Ammon's horn (tissue), 1 donor: ENCODE data around the gene BAIAP3.
A peak's percentile ranks its signal among the peaks of the same experiment; 100 is the strongest.
"Not testable (repeated sequence)": the region's sequence is repeated elsewhere in the genome, so short reads cannot be mapped to it uniquely, and the experiment has no call there.

Experiments
- DNase-seq: peaks from one replicate; pipeline ENCODE4 v3.0.0-alpha.2; 2016; ENCODE audit warnings: low spot score

Gene BAIAP3, protein sequence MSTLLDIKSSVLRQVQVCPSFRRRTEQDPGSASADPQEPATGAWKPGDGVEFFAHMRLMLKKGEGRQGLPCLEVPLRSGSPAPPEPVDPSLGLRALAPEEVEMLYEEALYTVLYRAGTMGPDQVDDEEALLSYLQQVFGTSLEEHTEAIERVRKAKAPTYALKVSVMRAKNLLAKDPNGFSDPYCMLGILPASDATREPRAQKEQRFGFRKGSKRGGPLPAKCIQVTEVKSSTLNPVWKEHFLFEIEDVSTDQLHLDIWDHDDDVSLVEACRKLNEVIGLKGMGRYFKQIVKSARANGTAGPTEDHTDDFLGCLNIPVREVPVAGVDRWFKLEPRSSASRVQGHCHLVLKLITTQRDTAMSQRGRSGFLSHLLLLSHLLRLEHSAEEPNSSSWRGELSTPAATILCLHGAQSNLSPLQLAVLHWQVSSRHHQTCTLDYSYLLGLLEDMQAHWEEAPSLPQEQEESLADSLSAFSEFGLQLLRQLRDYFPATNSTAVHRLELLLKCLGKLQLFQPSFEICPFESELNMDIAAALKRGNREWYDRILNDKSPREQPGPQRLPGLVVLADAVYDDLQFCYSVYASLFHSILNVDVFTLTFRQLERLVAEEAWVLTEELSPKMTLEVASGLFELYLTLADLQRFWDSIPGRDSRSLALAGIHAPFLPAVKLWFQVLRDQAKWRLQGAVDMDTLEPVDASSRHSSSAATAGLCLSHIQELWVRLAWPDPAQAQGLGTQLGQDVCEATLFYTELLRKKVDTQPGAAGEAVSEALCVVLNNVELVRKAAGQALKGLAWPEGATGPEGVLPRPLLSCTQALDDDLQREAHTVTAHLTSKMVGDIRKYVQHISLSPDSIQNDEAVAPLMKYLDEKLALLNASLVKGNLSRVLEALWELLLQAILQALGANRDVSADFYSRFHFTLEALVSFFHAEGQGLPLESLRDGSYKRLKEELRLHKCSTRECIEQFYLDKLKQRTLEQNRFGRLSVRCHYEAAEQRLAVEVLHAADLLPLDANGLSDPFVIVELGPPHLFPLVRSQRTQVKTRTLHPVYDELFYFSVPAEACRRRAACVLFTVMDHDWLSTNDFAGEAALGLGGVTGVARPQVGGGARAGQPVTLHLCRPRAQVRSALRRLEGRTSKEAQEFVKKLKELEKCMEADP

DNA sequence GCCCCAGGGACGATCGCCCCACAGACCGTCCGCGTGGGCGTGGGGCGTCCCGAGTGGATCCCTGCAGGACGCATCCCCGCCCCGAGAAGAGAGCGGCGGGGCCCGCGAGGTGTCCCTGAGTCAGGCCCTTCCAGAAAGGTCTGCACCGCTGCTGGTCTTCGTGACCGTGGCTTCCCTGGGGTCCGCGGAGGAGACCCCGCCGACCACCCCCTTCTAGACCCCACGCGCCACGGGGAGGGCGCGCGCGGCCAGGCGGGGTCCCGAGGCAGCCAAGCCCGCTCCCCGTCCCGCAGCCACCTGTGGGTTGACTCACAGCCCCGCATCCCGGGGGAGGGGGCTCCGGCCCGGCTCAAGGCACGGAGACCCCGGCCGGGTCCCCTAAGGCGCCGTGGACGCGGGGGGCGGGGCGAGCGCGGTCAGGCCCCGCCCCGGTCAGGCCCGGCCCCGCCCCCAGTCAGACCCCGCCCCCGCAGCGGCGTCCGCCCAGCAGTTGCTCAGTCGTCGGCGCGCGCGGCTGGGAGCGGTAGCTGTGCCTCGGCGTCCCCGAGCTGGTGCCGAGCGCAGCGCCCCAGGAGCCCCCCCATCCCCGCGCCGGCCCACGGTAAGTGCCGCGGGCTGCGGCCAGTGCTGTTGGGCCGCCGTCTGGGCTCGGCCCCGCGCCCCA, at the start of gene BAIAP3:
Gene BAIAP3, plus strand, starts transcription at position 497 of the 664 bp plus-strand sequence. CDS start 4,905 bp downstream, outside the sequence.
- peak; percentile 24 for DNase-seq

DNA sequence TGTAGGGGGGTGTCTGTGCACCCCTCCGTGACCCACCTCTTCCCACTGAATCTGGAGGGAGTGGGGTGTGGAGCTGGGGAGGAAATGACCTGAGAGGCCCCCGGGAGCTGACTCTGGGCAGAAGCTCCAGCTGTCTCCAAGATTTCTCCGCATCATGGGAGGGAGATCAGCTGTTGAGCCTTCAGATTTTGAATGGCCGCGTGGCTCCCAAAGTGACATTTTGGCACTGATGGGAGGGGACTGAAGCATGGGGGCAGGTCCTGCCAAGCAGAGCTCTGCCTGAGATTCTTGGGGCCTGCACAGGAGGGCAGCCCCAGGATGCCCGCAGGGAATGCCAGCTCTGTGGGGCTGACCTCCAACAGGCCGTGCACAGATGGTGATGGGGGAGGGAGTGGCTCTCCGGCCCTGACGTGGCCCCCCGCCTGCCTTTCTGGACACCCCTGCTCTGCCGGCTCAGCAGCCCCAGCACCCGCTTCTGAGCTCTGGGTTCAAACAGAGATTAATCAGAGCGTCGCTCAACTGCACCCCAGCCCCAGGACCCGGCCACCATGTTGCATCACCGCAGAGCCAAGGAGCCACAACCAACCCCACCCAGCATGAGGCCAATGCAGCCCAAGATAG, 49.3 kb upstream of the BAIAP3 start:
- DNase-seq, result no peak

DNA sequence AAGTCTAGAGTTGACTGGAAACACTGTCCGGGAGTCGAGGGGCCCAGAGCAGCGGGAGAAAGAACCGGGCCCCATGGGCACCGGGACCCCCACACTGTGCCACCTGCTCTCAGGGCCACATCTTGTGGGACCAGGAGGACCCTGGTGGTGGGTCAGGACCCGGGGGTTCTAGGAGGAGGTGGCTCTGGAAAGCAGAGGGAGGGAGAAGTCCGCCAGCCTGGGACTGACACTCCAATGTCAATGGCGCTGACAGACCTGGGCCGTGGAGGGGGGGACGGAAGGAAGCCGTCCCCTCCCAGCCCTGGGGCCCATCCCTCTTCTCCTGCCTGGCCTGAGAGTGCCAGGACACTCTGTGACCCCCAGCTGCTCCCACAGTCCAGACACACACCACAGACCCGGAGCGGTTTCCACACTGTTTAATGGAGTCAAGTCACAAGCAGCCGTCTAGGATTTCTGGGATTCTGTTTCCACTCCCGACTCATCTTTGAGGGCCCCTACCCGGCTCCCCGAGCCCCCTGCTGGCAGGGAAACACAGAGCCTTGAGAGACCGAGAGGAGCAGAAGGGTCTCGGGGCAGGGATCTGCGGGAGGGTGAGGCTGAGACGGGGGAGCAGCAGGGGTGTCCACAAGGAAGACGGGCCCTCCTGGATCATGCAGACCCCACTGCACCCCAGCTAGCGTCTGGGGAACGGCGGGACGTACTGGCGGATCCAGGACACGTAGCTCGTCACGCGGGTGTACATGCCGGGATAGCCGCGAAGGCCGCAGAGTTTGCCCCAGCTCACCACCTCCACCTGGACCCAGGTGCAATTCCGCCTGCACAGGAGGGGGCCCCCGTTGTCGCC, 47.6 kb upstream of the BAIAP3 start:
- no peak for DNase-seq

DNA sequence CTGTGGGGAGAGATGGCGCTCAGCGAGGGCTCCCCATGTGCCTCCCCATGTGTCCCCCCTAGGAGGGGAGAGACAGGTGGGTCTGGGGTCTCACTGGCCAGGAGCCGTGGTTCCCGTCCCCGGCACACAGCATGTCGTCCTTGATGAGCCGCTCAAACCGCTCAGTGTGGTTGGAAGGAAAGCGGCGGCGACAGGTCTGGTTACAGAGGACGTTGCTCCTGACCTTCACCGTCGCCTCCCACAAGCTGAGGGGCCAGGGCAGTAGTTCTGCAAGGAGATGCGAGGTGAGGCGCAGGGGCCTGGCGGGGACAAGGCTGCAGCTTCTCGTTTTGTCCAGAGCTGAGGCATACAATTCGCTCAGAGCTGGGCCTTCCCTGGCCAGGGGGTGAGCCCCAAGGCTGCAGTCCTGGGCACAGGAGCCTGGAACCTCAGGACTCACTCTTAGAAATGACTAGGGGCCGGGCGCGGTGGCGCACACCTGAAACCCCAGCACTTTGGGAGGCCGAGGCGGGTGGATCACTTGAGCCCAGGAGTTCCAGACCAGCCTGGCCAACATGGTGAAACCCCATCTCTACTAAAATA, 46.8 kb upstream of the BAIAP3 start:
- no peak for DNase-seq

DNA sequence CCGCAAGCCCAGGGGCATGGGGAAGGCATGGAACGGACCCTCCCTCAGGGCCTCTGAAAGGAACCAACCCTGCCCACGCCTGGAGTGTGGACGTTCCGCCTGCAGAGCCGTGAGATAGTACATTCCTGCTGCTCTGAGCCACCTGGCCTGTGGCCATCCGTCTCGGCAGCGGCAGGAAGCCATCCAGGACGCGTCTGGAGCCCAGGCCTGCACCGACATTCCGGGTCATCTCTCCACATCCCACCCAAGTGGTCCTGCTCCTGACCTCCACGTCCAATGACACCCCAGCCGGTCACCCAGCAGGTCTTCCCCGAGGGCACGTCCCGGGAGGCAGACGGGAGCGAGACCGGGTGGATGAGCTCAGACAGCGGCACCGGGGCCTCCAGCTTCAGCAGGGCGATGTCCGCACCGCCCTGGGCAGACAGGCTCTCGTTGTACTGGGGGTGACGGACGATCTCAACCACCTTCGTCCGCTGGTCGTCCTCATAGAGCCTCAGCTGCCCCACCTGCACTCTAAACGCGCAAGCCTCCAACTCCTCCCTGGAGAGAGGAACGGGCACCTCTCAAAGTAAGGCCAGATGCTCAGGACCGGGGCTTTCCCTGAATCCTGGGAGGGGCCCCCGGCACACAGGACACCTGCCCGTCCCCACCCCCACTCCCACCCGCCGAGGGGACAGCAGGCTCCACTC, 45.3 kb upstream of the BAIAP3 start:
- no peak for DNase-seq

DNA sequence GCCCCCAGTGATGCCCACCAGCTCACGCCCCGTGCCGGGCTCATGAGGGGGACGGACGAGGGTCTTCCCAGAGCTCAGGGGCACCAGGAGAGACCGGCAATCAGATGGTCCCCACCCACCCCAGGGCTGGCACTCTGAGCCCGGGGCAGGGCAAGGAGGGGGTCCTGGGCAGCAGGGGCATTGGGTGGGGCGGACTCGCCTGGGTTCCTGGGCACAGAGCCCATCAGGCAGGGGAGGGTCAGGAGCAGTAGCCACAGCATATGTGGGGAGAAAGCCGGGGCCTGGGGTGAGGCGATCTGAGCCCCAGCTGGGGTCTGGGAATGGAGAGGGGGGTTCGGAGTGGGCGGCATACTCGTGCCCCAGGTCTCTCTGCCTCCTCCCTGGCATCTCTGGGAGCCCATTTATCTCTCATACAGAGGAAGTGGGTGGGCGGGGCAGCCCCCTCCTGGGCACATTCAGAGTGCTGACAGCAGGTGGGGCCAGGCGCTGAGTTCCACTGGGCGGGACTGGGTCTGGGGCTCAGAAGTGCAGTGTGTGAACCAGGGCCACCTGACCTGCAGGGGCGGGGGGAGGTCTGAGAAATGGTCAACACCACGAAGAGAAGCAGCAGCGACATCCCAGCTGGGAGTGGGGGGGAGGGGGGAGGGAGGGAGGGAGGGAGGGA, 44.5 kb upstream of the BAIAP3 start:
- DNase-seq, result no peak

DNA sequence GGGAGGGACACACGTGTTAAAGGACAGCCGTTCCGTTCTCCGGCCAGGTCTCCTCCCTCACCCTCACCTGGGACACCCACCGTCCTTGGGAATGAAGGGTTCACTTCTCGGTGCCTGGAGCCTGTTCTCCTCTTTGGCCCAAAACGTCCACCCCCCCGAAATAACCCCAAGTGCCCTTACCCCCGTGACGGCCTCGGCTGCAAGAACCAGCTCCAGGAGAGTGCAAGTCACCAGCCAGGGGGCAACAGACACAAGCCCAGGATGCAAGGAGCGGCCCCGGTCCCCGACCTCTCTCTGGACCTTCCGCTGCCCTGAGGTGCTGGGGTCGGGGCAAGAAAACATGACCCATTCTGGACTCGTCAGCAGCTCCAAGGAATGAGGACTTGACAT, 44.0 kb upstream of the BAIAP3 start:
- DNase-seq, result no peak

DNA sequence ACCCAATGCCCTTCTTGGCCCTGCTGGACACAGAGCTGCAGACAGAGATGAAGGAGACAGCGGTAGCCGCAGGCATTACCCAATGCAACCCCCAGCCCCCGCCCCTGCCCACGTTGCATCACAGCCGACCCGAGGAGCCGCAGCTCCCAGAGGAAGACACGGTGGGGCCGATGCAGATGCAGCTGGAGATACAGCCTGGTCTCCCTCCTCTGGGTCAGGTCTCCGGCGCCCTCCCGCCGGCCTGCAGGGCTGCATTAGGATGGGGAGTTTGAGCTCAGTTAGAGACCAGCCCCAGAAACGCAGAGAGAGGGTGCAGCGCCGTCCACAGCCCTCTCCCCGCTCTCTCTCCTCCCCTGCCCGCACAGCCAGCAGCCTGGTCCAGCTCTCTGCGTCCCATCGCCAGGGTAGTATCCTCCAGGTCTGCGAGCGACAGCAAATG, 43.4 kb upstream of the BAIAP3 start:
- DNase-seq, result no peak

DNA sequence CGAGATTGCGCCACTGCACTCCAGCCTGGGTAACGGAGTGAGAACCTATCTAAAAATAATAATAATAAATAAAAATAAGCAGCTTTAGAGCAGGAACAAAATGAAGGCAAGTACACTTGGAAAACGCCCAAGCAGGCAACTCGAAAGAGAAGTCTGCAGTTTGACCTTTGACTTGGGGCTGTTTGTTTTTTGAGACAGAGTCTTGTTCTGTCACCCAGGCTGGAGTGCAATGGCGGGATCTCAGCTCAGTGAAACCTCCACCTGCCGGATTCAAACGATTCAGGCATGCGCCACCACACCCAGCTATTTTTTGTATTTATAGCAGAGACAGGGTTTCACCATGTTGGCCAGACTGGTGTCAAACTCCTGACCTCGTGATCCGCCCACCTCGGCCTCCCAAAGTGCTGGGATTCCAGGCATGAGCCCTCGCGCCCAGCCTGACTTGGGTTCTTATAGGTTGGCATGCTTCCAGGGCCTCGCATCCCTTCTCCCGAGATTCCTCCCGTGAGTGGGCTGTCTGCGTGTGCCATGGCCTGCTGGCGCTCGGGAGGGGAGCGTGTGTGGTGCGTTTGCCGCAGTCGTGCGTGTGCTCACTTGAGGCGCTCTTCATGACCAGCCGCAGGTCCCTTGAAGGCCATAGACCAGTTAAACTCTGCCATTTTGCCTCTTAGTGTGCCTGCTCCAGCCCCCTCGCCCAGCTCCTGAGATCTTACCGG, 42.4 kb upstream of the BAIAP3 start:
- no peak for DNase-seq

DNA sequence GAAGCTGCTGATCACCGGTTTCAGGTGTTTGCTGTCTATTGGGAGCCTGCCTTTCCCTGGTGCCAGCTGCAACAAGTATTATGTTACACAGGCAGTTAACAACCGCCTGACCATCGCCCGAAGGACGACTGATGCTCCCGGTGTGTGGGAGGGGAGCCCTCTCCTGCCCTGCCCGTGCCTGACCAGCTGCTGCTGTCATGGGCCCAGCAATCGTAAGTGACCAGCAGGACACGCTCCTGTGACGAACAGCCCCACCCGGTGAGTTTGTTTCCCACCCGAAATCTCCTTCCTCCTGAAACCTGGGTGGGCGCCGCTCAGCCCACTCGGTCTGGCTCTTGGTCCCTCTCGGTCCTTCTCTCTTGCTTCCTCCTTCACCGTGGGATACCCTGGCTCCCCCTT, 41.9 kb upstream of the BAIAP3 start:
- DNase-seq, result no peak

DNA sequence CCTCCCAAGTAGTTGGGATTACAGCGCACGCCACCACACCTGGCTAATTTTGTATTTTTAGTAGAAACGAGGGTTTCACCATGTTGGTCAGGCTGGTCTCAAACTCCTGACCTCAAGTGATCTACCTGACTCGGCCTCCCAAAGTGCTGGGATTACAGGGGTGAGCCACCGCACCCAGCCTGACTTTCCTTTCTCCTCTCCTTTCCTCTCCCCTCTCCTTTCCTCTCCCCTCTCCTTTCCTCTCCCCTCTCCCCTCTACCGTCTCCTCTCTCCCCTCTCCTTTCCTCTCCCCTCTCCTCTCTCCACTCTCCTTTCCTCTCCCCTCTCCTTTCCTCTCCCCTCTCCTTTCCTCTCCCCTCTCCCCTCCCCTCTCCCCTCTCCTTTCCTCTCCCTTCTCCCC, 41.2 kb upstream of the BAIAP3 start:
- not testable (repeated sequence) for DNase-seq

DNA sequence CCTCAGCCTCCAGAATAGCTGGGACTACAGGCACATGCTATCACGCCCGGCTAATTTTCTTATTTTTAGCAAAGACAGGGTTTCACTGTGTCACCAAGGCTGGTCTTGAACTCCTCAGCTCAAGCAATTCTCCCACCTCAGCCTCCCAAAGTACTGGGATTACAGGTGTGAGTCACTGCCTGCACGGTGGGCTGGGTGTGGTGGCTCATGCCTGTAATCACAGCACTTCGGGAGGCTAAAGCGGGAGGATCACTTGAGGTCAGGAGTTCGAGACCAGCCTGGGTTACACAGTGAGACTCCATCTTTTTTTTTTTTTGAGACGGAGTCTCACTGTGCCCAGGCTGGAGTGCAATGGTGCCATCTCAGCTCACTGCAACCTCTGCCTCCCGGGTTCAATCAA, 40.6 kb upstream of the BAIAP3 start:
- DNase-seq, result not testable (repeated sequence)

DNA sequence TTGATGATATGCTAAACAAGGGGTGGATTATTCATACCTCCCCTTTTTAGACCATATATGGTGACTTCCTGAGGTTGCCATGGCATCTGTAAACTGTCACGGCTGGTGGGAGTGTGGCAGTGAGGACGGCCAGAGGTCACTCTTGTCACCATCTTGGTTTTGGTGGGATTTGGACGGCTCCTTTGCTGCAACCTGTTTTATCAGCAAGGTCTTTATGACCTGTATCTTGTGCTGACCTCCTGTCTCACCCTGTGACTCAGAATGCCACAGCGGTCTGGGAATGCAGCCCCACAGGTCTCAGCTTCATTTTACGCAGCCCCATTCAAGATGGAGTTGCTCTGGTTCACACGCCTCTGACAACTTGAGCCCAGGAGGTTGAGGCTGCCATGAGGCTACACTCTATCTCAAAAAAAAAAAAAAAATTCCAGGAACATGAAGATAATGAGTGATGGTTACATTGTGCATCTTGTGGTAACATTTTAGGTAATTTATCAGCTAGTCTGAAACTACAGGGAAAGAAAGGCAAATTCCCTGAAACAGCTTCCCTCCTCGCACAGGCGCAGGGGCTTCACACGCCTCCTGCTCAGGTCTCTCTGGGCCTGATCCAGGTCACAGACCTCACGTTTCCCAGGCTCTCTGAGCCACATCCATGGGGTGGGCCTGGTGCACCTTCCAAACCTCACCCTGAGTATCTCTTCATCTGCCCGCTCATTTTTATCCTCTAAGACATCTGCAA, 39.4 kb upstream of the BAIAP3 start:
- no peak for DNase-seq

DNA sequence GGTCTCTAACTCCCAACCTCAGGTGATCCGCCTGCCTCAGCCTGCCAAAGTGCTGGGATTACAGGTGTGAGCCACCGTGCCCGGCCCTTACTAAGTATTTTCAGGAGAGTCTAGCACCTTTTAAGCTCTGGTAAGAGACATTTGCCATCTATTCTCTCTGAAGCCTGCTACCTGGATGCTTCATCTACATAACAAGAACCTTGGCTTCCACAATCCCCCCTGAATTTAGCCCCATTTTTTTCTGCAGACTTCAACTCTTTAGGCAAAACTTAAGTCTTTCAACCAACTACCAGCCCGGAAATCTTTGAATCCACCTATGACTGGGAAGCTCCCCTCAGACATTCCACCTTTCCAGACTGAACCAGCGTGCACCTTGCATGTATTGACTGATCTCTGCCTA, 38.0 kb upstream of the BAIAP3 start:
- DNase-seq, result no peak

DNA sequence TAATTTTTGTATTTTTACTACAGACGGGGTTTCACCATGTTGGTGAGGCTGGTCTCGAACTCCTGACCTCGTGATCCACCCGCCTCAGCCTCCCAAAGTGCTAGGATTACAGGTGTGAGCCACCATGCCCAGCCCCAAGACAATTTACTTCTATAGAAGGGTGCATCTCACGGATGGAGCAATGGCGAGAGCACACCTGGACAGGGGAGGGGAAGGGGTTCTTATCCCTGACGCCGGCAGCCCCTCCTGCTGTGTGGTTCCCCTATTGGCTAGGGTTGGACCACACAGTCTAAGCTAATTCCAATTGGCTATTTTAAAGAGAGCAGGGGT, 36.8 kb upstream of the BAIAP3 start:
- not testable (repeated sequence) for DNase-seq

DNA sequence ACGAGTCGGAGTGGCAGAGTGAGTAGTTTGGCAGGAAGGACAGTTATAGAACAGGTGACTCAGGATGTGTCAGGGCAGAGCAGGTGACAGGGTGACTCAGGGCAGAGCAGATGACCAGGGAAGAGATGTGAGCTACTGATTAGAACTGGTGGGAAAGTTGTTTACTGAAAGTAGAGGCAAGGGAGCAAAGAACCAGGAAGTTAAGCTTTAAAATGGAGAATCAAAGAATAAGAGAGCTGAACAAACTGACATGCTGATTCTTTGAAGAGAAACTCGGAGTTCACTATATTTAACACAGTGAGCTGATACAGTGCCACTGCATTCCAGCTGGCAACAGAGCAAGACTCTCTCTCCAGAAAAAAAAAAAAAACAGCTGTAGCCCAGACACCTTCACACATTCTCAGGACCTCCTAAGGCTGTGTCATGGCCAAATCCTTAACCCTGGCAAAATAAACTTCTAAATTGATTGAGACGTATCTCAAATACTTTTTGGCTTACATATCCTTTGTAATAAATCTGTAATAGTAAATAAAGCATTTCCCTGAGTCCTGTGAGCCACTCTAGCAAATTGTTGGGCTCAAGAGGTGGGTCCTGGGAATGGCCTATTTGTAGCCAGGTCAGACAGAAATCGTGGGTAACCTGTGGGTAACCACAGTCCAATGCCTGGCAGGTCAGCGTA, 36.3 kb upstream of the BAIAP3 start:
- DNase-seq, result no peak

DNA sequence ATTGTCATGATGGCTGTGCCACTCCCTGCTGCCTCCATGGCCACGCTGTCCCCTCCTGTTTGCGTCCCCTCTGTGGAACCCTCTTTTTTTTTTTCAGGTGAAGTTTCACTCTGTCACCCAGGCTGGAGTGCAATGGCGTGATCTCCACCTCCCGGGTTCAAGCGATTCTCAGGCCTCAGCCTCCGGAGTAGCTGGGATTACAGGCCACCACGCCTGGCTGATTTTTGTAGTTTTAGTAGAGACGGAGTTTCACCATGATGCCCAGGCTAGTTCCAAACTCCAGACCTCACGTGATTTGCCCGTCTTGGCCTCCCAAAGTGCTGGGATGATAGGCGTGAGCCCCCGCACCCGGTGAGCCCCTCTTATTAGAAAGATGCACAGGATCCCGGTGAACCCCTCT, 35.0 kb upstream of the BAIAP3 start:
- DNase-seq, result no peak
